ENCODE results near the gene HPCAL4.

GRCh38 chr1:39699419-39699818, 8.2 kb upstream of the HPCAL4 start:
- TF ChIP-seq CTCF (IDR thresholded peaks at IDR 0.05; ENCODE audit: insufficient read depth, low read depth, low read length): no peak
- TF ChIP-seq EZH2 (IDR thresholded peaks at IDR 0.05; ENCODE audit: insufficient read depth, low read length): no peak

All from astrocyte (in vitro differentiated cells and primary cell).